HG03442 (cell line): ENCODE data around the gene KCNMA1.

Experiments
- ATAC-seq: cut with Tn5 transposase; IDR thresholded peaks from one replicate; pipeline ENCODE4 v1.9.1; 2021; ENCODE audit warnings: mild to moderate bottlenecking, moderate library complexity; ENCODE audit not compliant: unreplicated experiment

The KCNMA1 gene

DNA sequence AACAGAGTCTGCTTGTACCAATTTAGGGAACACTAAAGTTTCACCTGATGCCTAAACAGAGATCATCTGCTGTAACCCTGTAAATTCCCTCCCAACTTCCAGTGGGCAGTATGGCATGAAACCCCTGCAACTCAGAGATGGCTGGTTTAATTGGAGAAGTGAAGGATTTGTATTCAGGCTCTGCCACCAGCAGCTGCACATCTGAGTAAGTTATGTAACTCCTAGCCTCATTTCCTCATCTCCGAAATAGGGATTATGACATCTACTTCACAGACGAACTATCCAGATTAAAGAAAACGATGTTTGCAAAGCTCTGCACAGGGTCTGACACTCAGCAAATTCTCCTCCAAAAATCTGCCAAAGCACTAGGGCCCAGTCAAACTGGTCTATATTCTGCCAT lies 493.0 kb downstream of the KCNMA1 start:
- ATAC-seq = no peak

DNA sequence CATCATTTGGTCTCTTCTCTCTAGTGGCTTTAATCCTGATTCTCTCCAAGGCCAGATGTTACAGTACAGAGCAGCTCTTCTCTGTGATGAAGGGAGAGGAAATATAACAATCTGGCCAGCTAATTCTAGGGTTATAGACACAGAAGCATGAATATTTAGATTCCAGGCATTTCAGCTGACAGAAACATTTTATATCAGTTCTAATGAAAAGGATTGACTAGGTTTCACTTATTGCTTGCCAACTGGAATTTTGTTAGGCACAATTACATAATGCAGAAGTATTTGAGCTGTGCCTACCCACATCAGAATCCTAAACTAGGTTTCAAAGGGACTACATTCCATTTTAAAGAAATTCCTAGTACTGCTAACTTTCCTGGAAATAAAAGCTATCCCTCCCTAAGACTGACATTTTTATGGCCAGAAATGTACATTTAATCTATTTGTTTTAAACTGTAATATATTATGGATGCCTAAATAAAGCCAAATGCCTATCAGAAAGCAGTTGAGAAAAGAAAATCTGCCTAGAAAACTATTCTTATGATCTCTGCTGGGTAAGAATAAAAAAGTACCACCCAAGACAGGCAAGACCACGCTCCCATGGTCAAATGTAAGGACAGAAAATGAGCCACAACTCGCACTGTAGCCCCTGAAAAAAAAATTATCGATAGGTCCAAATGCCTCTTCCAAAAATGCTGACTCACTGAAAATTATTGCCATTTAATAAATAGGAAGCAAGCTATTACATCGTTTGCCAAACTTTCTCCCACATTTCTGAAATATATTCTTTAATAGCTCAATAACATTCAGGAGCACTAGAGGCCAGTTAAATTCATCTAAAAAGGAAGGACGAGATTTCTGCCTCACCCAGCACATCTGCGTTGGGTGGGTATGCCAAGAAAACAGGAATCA lies 498.1 kb downstream of the KCNMA1 start:
- no peak for ATAC-seq

DNA sequence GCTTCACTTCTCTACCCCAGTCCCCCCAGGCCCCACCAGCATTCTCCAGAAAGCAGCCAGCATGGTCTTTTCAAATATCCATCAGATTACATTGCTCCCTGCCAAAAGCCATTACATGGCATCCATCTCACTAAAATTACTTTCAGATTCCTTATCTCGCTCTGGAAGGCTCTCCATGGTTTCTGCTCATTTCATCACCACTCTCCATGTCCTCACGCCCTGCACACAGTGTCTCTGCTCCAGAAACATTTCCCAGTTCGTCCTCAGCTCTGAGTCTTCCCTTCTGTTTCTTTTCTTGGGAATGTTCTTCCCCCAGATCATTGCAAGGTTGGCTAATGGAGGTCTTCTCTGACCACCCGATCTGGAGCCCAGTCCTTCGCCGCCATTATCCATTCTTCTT lies 499.1 kb downstream of the KCNMA1 start:
- ATAC-seq = no peak

DNA sequence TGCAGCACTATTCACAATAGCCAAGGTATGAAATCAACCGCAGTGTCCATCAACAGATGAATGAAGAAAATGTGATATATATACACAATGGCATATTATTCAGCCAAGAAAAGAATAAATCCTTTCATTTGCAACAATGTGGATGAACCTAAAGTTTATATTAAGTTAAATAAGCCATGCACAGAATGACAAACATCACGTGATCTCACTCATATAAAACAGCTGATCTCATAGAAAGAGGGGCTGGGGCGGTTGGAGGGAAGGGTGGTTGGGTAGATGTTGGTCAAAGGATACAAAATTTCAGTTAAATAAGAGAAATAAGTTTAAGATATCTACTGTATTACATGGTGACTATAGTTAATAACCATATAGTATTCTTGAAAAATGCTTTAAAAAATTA lies 502.1 kb downstream of the KCNMA1 start:
- ATAC-seq = no peak

DNA sequence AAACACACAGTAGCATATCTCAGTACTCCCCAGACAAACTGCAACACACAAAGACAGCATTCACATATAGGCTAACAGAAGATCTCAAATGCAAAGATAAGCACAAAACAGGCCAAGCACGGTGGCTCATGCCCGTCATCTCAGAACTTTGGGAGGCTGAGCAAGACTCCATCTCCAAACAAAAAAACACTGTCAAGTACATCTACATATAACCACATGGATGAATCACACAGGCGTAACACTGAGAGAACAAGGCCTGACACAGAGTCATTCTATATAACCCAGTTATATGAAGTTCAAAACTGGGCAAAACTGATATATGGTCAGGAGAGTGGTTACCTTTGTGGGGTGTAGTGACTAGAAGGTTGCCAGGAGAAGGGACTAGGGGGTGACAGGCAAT lies 506.4 kb downstream of the KCNMA1 start:
- ATAC-seq = no peak

DNA sequence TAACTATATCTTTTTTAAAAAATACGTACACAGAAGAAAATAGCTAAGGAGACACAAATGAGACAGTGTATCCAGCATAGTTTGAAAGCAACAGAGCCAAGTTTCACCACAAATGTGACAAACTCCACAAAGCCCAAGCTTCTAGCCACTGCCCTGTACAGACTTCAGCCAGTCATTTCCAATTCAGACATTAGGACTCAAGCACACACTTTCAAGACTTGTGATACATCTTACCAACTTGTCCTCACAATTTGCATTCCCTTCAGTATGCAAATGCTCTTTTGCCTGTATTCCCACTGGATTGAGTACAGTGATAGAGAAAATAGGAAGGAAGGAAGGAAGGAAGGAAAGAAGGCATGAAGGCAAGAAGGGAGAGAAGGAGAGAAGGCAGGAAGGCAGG lies 510.4 kb downstream of the KCNMA1 start:
- ATAC-seq = no peak

DNA sequence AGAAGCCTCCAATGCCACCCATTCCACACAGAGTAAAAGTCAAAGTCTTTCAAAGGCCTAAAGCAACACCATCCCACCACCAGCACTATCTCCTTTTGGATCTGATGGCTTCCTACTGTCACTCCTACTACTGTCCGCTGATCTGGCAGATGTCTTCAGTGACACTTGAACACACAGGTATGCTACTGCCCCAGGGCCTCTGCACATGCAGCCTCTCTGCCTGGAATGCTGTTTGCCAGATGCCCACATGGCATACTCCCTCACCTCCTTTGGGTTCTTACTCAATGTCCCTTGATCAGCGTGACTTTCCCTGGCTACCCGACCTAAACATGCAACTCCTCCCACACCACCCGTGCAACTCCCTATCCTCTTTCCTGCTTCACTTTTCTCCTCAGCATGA lies 512.4 kb downstream of the KCNMA1 start:
- no peak for ATAC-seq

DNA sequence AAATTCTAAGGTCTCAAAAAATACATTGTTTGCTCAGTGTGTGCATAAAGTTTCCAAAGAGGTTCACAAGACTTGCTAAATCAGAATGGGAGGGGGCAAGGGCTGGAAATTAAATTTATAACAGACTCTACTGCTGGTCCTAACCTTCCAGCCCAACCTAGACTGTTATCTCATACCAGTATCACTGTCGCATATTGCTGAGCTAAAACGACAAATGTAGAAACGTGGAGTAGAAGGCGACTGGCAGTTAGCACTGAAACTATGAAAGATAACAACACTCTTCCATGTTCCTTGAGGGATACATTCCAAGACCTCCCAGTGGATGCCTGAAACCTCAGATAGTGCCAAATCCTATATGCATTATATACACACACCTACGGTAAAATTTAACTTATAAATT lies 514.3 kb downstream of the KCNMA1 start:
- ATAC-seq = no peak

DNA sequence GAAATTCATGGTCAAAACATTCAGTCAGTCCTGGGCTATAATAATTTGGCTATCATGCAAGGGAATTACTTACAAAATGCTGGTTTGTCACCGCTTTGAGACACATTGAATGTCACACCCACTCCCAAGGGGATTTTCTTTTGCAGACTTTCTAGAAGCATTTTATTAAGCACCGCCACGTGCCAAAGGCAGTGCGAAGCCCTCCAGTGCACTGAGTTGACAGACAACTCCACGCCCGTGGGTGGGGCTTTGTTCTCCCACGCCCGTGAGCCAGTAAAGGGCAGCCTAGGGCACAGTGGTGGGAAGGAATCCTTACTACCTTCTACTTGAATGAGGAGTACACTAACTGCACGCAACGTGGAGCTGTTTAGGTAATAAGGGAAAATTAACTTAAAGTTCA lies 515.8 kb downstream of the KCNMA1 start:
- no peak for ATAC-seq

DNA sequence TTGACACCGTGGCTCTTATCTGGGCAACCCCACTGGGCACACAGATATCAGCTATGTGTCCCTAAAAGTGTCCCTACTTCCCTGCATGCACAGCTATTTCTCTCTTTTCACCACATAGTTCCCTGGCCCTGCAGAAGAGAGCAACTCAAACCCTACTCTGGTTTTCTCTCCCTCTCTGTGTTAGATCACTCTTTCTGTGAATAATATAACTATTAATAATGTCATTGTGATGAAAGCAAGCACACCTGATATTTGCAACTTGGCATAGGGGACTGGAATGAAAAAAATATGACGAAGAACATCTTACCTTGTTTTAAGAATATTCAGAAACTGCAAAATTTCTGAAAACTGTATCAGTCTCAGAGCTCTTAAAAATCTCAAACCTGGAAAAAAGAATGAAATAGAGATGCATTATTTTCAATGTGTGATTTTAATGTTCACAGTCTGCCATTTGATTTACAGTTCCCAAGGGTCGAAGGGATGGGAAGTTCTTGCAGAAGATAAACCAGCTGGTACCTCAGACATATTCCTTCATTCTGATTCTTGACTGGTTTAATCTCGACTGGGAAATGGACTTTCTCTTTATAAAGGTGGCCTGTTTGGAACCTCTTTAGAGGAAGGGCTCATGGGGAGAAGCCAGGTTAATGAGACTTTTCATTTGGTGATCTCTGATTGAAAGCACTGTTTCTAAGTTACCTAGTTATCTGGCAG lies 516.8 kb downstream of the KCNMA1 start:
- no peak for ATAC-seq

DNA sequence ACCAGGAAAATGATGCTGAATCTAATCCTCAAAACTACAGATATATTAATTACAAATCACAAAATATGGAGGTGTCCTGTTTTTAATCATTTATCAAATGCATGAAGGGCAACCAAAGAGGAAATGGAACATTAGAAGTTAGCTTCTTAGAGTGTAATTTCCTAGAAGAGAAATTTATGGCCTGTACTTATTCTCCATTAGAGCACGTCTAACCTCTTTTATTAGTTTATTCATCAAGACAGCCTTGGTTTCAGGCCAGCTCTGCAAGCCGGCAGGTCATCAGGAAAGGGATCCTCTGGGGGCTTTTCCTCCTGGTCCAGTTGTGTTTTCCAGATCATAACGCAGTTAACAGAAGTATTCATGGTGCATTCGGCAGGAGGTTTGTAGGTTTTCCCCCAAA lies 517.6 kb downstream of the KCNMA1 start:
- ATAC-seq = no peak

DNA sequence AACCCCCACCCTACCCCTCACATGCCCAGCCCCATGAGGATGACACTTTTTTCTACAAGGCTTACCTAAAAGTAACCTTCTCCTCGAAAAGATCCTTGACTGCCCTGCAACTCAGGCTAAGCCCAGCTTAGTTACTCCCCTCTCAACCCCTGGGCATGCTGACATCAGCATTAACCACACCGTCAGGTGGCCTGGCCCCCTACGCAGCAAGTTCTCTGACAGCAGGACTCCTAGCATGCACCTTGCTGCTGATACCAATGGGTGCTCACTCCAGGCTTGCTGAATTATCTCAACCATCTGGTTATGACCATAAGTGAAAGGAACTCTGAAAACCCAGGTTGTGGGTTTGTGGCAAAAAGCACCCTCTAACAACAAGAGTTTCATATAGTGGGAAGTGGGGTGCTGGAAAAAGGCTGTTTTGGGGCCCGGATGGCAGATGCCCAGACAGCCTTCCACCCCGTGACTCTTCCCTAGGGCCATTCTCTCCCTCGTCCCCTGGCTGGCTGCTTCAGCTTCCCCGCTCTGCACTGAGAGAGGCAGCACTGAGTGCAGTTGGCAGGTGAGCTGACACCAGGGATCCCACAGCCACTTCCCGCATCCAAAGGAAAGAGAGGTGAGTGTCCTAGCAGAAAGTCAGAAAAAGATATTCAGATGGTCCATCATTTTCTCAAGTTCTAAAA lies 518.9 kb downstream of the KCNMA1 start:
- no peak for ATAC-seq

DNA sequence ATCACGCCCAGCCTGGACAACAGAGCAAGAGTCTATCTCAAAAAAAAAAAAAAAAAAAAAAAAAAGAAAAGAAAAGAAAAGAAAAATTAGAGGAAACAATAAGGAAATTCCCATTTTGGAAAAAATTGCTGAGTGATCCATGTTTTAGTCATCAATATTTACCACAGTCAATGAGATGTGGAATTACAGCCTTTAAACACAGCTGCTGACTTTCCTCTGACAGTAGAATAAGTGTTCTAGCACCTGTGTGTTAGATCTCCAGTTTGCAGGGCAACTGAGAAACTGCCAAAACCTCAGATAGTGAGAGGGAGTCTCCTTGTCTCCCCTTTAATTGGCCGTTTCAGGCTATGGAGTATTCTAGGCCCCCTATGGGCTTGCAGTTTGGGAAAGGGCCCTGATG lies 520.1 kb downstream of the KCNMA1 start:
- ATAC-seq = no peak

DNA sequence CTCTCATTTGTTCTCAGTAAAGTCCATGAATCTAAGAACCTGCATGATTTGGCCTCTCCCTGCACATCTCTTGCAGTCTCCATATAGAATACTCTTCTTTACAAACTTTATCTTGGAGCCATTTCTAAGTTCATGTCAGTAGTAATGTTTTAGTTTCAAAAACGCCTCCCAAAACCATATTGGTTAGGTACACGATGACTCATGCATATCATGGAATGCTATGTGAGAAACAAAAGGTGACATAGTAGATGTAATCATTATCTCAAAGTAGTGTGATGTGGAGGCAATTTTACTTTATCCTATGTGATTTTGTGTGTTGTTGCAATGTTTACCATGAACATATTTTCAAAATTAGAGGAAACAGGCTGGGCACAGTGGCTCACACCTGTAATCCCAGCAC lies 520.7 kb downstream of the KCNMA1 start:
- ATAC-seq = no peak

DNA sequence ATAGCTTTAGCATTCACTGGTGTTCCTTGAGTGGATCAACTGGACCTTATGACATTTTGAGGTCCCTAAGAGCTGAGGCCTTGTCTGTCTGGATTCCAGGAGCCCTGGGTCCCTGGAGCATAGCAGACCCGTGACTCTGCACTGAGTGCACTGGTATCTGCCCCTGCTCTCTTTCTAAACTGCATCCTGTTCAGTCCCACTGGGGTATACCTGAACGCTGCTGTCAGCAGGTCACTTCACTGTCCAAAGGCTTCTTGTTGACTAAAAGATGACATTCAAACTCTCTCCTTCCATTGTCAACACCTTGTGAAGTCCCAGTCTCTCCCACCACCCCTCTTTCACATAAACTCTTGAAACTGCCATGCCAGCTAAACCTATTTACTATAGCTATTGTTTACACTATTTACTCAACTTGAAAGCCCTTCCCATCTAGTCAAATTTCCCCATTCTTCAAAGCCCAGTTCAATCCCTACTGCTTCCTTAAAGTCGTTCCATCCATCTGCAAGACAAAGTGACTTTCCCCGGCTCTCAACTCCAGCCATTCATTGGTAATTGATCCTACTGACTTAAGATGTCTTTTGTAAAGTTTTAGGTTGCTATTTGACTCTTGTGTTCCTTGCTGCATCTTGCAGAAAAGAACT lies 523.3 kb downstream of the KCNMA1 start:
- no peak for ATAC-seq

DNA sequence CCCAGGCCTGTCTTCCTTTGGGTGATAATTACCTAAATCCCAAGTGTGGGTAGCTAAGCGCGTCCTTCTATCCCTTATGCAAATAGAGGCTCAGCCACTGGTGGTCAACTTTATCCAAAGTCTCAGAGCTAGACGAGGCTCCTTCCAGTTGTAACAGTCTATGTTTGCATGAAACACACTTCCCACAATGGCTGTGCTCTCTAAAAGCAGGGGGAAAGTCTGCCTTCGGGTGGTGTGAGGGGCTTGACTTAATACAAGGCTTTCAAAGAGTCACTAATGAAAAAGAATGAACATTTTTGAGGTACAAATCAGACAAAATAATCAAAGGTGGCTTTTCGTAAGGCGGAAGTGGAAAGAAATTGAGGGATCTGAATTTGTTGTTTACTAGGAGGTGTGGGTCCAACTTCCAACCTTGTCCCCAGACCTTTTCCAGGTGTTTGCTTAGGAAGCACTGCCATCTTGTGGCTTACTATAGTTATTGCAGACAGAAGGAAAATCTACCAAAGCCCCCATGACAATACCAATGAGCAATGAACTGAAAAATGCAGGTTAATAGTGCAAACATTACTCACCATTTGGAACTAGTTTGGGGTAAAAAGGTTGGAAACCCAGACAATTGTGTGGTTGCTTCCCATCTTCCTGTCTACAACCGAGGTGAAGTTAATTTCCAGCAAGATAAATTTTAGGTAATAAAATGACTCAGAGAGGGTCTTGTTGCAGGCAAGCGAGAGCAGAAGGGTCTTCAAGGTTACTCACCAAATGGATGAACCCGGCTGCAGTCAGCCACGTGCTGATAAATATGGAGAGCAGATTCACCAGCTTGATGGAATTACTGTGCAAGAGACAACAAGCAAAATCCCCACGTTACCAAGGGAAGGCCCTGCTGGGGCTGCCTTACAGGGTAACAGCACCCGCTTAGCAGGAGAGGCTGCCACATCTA lies 525.7 kb downstream of the KCNMA1 start:
- ATAC-seq = peak; percentile 57

DNA sequence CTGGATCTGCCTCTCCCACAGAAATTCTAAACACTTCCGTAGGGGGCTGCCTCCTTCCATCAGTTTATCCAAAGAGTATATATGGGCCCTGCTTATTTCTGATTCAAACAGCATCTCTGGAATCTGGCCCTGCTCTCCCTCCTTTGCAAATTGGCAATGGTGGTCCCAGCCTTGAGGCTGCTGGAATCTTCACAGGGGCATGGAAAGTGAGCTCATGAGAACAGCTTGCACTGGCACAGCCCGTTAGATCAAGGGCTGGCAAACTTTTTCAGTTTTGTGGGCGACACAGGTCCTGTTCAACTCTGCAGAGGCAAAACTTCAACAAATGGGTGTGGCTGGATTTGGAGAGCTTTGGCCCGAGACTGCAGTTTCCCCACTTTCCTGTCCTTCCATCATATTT lies 526.9 kb downstream of the KCNMA1 start:
- ATAC-seq = no peak

DNA sequence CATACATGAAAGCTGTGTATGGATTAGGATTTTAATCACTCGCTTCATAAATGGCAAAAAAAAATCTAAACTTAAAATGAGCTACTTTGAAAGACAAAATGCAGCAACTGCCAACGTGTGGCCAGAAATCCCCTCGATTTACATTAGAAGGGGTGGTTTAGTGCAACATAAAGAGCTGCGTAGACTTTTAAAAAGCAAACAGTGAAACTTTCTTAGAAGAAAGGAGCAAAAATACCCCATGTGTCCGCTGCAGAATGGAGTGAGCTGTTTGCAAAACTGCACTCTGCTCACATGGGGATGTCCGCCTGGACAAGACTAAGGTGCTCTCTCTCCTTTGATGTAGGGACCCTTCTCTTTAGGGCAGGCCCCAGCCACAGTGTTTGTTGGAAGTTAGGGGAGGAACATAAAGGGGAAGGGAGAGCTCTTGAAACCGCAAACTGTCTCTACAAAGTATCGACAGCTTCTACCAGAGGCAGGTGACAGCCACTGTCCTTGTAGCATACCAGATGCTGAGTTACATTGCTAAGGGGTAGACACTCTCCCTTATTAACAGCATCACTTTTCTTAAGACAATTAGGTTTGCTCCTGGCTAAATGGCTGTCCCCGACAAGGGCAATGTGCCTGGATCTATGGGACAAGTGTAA lies 528.1 kb downstream of the KCNMA1 start:
- ATAC-seq = no peak

DNA sequence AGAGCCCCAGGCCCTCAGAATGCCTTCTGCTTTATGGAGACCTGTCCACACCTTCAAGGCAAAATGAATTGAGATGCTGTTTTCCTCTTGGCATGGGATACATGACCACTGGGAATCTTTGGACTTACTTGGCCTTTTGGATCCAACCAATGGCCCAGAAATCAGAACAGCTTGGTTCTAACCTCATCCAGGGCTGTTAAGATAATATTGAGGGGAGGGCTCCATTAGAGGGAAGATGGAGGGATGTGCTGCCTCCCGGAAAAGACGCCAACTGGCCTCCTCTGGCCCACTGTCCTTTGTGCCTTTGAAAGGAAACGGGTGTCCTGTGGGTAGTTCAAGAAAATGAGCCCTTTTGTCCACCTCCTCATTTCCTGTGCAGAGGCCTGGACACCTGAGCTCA lies 530.9 kb downstream of the KCNMA1 start:
- ATAC-seq = no peak

DNA sequence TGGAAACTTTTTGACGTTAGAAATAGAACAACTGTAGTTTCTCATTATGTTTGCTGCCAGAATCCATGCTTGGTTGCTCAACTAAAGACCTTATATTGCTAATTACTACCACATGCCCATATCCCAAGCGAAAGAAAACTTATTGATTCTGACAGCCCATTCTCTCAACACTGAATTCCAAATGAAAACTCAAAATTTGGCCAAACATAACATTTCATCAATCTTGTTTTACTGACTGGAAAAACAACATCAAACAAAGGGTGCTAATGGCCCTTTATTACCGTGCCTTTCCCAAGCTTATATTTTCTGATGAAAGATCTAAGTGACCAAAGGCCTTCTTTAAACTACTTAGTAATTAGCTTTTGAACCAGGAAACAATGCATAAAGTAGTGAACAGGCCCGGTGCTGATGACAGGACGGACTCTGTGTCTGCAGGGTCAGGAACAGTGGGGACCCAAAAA lies 531.8 kb downstream of the KCNMA1 start:
- ATAC-seq = no peak
